ENCODE data around the gene ZDHHC1.

The ZDHHC1 gene

DNA sequence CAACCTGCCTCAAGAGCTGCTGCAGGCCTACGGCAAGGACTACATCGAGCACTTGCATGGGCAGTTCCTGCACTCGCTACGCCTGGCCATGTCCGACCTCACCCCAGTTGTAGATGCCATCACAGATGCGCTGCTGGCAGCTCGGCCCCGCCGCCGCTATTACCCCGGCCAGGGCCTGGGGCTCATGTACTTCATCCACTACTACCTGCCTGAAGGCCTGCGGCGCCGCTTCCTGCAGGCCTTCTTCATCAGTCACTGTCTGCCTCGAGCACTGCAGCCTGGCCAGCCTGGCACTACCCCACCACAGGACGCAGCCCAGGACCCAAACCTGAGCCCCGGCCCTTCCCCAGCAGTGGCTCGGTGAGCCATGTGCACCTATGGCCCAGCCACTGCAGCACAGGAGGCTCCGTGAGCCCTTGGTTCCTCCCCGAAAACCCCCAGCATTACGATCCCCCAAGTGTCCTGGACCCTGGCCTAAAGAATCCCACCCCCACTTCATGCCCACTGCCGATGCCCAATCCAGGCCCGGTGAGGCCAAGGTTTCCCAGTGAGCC is 20.4 kb upstream of the ZDHHC1 start:
- Histone ChIP-seq H3K9ac (ENCODE audit: low read depth, low read length, poor library complexity, severe bottlenecking) (no peak overlapping the region), H3K27me3 (ENCODE audit: insufficient read depth, low read length, poor library complexity, severe bottlenecking) (no peaks in the 10 kb centered on the region), H3K9me2 (replicated peaks; ENCODE audit: low read depth, low read length) (no peaks in the 10 kb centered on the region), H3K4me2 (ENCODE audit: low read depth, low read length, poor library complexity, severe bottlenecking) (no peak overlapping the region), H2AFZ (ENCODE audit: low read length) (no peak overlapping the region), H3K36me3 (ENCODE audit: insufficient read depth, low read length) (peaks cover 12% of the 10 kb centered on the region; the same call in 1 of the 2 replicates), H3K4me3 (ENCODE audit: low read length, poor library complexity, severe bottlenecking) (no peak overlapping the region), H4K20me1 (ENCODE audit: insufficient read depth, low read length, poor library complexity, severe bottlenecking) (no peaks in the 10 kb centered on the region), H3K79me2 (ENCODE audit: insufficient read depth, low read length) (no peaks in the 10 kb centered on the region), H3F3A (ENCODE audit: low read depth) (no peaks in the 10 kb centered on the region), H3K9me3 (ENCODE audit: insufficient read depth, low read depth, low read length) (no peaks in the 10 kb centered on the region), H3K4me1 (ENCODE audit: insufficient read depth, low read length, poor library complexity, severe bottlenecking) (no peaks in the 10 kb centered on the region)
- TF ChIP-seq EZH2phosphoT487 (IDR thresholded peaks at IDR 0.05; ENCODE audit: borderline replicate concordance) = no peak
- TF ChIP-seq, protein P1, sequence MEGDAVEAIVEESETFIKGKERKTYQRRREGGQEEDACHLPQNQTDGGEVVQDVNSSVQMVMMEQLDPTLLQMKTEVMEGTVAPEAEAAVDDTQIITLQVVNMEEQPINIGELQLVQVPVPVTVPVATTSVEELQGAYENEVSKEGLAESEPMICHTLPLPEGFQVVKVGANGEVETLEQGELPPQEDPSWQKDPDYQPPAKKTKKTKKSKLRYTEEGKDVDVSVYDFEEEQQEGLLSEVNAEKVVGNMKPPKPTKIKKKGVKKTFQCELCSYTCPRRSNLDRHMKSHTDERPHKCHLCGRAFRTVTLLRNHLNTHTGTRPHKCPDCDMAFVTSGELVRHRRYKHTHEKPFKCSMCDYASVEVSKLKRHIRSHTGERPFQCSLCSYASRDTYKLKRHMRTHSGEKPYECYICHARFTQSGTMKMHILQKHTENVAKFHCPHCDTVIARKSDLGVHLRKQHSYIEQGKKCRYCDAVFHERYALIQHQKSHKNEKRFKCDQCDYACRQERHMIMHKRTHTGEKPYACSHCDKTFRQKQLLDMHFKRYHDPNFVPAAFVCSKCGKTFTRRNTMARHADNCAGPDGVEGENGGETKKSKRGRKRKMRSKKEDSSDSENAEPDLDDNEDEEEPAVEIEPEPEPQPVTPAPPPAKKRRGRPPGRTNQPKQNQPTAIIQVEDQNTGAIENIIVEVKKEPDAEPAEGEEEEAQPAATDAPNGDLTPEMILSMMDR (conservative IDR thresholded peaks at IDR 0.05; ENCODE audit: low read length) = no peak

DNA sequence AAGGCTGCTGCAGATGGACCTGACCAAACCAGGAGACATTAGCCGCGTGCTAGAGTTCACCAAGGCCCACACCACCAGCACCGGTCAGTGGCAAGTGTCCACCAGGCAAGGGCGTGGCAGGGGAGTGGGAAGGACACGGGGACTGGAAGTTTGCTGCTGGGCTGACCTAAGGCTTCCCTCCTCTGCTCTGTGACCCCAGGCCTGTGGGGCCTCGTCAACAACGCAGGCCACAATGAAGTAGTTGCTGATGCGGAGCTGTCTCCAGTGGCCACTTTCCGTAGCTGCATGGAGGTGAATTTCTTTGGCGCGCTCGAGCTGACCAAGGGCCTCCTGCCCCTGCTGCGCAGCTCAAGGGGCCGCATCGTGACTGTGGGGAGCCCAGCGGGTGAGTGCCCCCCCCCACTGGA is 19.5 kb upstream of the ZDHHC1 start:
- Histone ChIP-seq H3K27me3 (ENCODE audit: insufficient read depth, low read length, poor library complexity, severe bottlenecking) (no peaks in the 10 kb centered on the region), H3K36me3 (ENCODE audit: insufficient read depth, low read length) (peaks cover 12% of the 10 kb centered on the region; the same call in 1 of the 2 replicates), H3K9me2 (replicated peaks; ENCODE audit: low read depth, low read length) (no peaks in the 10 kb centered on the region), H3K4me3 (ENCODE audit: low read length, poor library complexity, severe bottlenecking) (no peak overlapping the region), H2AFZ (ENCODE audit: low read length) (no peak overlapping the region), H3K9ac (ENCODE audit: low read depth, low read length, poor library complexity, severe bottlenecking) (no peak overlapping the region), H3F3A (ENCODE audit: low read depth) (no peaks in the 10 kb centered on the region), H3K9me3 (ENCODE audit: insufficient read depth, low read depth, low read length) (no peaks in the 10 kb centered on the region), H3K4me1 (ENCODE audit: insufficient read depth, low read length, poor library complexity, severe bottlenecking) (no peaks in the 10 kb centered on the region), H3K79me2 (ENCODE audit: insufficient read depth, low read length) (no peaks in the 10 kb centered on the region), H3K4me2 (ENCODE audit: low read depth, low read length, poor library complexity, severe bottlenecking) (no peak overlapping the region), H4K20me1 (ENCODE audit: insufficient read depth, low read length, poor library complexity, severe bottlenecking) (no peaks in the 10 kb centered on the region)
- TF ChIP-seq EZH2phosphoT487 (IDR thresholded peaks at IDR 0.05; ENCODE audit: borderline replicate concordance) = no peak
- TF ChIP-seq, protein P1 (conservative IDR thresholded peaks at IDR 0.05; ENCODE audit: low read length) = no peak

DNA sequence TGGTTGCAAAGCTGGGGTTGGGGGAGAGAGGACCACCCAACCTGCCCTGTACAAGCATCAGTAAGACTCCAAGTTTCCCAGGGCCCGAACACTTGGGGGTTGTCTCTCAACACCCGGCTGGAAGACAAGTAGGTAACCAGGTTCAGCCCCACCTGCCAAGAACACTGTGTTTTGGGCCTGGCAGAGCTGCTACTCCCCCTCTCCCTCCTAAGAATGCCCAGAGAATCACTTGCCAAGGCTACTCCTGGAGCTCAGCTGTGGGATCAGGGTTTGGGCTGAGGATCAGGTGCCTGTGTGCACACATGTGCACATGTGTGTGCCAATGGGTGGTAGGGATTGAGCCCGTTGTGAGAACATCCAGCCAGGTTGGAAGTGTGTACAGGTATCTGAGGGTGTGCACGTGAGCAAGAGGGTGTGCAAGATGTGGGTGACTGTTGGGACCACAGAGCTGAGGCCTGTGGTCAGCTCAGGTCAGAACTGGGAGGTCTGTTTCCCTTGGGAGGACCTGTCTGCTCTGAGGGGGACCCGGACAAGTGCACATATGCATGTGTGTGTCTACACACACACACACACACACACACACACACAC is 16.9 kb upstream of the ZDHHC1 start:
- Histone ChIP-seq H3K4me2 (ENCODE audit: low read depth, low read length, poor library complexity, severe bottlenecking) (no peak overlapping the region), H3K9me2 (replicated peaks; ENCODE audit: low read depth, low read length) (no peaks in the 10 kb centered on the region), H3K79me2 (ENCODE audit: insufficient read depth, low read length) (no peaks in the 10 kb centered on the region), H3F3A (ENCODE audit: low read depth) (no peaks in the 10 kb centered on the region), H3K4me3 (ENCODE audit: low read length, poor library complexity, severe bottlenecking) (no peak overlapping the region), H3K27me3 (ENCODE audit: insufficient read depth, low read length, poor library complexity, severe bottlenecking) (no peaks in the 10 kb centered on the region), H3K9me3 (ENCODE audit: insufficient read depth, low read depth, low read length) (no peaks in the 10 kb centered on the region), H2AFZ (ENCODE audit: low read length) (no peak overlapping the region; the same call in 1 of the 2 replicates), H3K4me1 (ENCODE audit: insufficient read depth, low read length, poor library complexity, severe bottlenecking) (no peaks in the 10 kb centered on the region), H3K36me3 (ENCODE audit: insufficient read depth, low read length) (peaks cover under 1% of the 10 kb centered on the region; the same call in 1 of the 2 replicates), H3K9ac (ENCODE audit: low read depth, low read length, poor library complexity, severe bottlenecking) (no peak overlapping the region), H4K20me1 (ENCODE audit: insufficient read depth, low read length, poor library complexity, severe bottlenecking) (no peaks in the 10 kb centered on the region)
- no peak for TF ChIP-seq EZH2phosphoT487 (IDR thresholded peaks at IDR 0.05; ENCODE audit: borderline replicate concordance)
- TF ChIP-seq, protein P1 (conservative IDR thresholded peaks at IDR 0.05; ENCODE audit: low read length) = no peak

Data from Loucy (cell line).